ENCODE results near the gene OGFRL1.
A peak's percentile ranks its signal among the peaks of the same experiment; 100 is the strongest.

The OGFRL1 gene

DNA sequence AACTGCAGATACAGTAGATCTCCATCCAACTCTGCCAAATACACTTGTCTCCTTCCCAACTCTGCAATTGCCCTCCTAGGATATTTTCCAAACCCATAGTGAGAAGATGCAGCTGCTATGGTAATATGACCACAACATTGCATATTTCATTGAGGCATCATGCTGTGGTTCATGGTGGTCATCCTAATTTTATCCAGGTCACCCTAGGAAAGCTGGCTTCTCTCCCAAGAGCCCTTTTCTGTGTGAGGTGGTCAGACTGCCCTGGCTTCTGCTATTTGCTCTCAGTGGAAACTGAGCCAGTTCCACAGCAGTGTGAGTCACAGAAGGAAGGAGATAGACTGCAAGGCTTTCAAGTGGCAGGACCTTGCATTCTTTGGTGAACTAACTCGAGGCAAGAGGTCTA, 5.5 kb downstream of the OGFRL1 start:
- TF ChIP-seq, protein P1, sequence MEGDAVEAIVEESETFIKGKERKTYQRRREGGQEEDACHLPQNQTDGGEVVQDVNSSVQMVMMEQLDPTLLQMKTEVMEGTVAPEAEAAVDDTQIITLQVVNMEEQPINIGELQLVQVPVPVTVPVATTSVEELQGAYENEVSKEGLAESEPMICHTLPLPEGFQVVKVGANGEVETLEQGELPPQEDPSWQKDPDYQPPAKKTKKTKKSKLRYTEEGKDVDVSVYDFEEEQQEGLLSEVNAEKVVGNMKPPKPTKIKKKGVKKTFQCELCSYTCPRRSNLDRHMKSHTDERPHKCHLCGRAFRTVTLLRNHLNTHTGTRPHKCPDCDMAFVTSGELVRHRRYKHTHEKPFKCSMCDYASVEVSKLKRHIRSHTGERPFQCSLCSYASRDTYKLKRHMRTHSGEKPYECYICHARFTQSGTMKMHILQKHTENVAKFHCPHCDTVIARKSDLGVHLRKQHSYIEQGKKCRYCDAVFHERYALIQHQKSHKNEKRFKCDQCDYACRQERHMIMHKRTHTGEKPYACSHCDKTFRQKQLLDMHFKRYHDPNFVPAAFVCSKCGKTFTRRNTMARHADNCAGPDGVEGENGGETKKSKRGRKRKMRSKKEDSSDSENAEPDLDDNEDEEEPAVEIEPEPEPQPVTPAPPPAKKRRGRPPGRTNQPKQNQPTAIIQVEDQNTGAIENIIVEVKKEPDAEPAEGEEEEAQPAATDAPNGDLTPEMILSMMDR (IDR thresholded peaks at IDR 0.05; ENCODE audit: control insufficient read depth, insufficient read depth, low read depth, low read length, missing control alignments), result no peak
- no peak overlapping the region for H3K4me3 ChIP-seq (ENCODE audit: control insufficient read depth, low read depth, low read length)
- peak; percentile 94 for DNase-seq (ENCODE audit: low read depth)

DNA sequence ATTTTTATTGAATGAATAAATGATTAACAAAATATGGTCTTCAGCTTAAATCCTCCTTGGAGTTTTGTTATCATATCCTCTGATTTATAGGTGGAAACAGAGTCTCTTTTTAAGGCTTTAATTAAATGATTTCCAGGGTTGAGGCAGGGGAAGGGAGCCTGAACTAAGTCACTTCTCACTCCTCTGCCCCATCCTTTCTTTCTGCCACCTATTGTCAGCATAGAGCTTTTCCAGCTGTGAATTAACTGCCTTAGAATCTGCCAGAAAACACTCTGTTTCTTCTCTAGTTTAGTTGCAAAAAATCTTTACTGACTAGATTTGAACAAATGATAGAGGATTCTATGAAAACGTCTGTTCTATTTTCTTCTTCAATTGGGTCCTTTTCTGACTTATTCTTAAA, 9.8 kb downstream of the OGFRL1 start:
- no peak overlapping the region for H3K4me3 ChIP-seq (ENCODE audit: control insufficient read depth, low read depth, low read length)
- DNase-seq (ENCODE audit: low read depth), result no peak
- TF ChIP-seq, protein P1 (IDR thresholded peaks at IDR 0.05; ENCODE audit: control insufficient read depth, insufficient read depth, low read depth, low read length, missing control alignments), result no peak

DNA sequence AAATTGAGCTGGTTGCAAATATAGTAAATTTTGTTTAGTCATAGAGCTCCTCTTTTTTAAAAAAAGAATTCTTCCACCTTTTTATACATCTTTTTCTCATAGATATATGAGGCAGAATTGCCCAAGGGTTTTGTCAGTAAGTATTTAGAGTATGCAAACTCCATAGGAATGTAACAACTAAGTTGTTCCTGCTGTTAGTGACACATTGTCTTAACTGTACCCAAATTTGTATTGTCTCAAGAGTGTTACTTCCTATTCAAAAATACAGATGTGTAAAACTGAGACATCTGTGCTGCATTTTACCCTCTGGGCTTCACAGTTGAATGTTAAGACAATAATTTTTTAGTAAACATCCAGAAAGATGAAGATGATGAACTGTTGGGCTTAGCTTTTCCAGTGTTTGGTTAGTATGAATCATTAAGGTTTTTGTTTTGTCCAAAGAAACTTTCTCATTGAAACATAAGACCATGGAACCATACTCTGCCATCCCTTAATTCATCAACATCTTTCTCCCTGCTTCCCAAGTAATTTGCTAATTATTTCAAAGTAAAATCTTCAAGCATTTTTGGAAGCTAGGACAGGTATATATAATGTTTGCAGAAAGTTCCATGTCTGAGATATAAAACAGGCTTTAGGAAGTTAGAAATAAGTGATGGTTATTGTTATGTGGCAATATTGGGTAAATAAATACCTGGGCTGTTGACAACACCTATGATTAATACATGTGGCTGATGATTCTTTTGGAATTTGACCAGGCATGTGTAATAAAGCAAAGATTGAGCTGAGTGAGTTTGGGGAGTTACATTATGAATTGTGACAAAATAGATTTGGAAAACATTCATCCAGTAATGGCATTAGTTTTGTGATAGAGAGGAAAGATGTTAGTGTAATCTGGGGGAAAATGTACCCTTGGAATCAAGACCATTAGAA, 11.2 kb downstream of the OGFRL1 start:
- TF ChIP-seq, protein P1 (IDR thresholded peaks at IDR 0.05; ENCODE audit: control insufficient read depth, insufficient read depth, low read depth, low read length, missing control alignments), result no peak
- no peak for DNase-seq (ENCODE audit: low read depth)
- no peak overlapping the region for H3K4me3 ChIP-seq (ENCODE audit: control insufficient read depth, low read depth, low read length)

DNA sequence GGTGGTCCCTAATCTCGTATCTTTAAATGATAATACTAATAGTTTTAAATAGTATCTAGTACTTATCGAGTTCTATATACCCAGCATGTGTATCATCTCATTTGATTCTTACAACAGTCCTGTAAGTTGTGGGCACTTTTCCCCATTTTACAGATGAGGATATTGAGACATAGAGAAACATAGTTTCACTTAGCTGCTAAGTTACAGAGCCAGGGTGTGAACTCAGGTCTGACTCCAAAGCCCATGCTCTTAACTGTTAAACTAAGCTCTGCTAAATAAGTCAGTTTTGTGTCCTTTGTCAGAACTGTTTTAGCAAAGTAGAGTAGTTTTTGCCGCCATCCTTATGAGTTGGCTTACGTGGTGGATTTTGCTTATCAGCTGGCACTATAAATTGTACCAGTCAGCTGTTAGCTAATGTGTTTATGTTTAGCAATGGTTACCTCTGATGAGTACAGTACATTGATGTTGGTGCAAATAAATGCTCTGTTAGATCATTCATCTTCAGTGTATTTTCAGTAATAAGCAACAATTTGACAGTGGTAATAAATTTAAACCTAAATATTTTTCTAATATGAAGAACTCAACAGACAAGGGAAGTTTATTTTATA, 12.1 kb downstream of the OGFRL1 start:
- H3K4me3 ChIP-seq (ENCODE audit: control insufficient read depth, low read depth, low read length), result no peak overlapping the region
- DNase-seq (ENCODE audit: low read depth), result no peak
- TF ChIP-seq, protein P1 (IDR thresholded peaks at IDR 0.05; ENCODE audit: control insufficient read depth, insufficient read depth, low read depth, low read length, missing control alignments), result no peak

DNA sequence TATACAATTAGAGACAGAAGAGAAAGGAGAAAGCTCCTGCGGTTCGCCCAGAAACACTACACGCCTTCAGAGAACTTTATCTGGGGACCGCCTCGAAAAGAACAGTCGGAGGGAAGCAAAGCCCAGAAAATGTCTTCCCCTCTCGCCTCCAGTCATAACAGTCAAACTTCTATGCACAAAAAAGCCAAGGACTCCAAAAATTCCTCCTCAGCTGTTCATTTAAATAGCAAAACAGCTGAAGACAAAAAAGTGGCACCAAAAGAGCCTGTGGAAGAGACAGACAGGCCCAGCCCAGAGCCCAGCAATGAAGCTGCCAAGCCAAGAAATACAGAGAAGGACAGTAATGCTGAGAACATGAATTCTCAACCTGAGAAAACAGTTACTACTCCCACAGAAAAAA, 12.9 kb downstream of the OGFRL1 start:
- DNase-seq (ENCODE audit: low read depth), result no peak
- H3K4me3 ChIP-seq (ENCODE audit: control insufficient read depth, low read depth, low read length), result no peak overlapping the region
- TF ChIP-seq, protein P1 (IDR thresholded peaks at IDR 0.05; ENCODE audit: control insufficient read depth, insufficient read depth, low read depth, low read length, missing control alignments), result no peak

DNA sequence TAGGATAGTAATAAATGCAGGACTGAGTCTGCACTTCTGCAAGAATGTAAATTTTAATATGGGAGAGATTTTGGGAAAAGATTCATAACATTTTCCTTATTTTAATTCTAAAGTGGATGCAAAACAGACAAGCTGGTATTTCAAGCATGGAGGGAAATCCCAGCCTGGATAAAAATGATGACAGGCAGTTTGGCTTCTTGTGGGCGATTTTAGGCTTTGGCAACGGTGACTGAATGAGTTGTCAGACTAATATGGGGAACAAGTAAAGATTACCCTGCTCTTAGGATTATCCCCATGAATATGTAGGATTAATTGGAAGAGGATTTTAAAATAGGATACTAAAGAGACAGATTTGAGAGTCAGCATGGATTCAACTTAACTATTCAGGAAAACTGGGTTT, 21.0 kb downstream of the OGFRL1 start:
- H3K4me3 ChIP-seq (ENCODE audit: control insufficient read depth, low read depth, low read length), result no peak overlapping the region
- no peak for DNase-seq (ENCODE audit: low read depth)
- TF ChIP-seq, protein P1 (IDR thresholded peaks at IDR 0.05; ENCODE audit: control insufficient read depth, insufficient read depth, low read depth, low read length, missing control alignments), result no peak

Data from AG09309 (cell line).